HFF-Myc (cell line): ENCODE data around the gene TMEM140.

Experiments
- DNase-seq: peaks from one replicate; pipeline ENCODE4 v3.0.0-alpha.2; 2011; ENCODE audit warnings: low read depth; ENCODE audit errors: extremely low read depth
- H3K4me3 ChIP-seq: replicated peaks from 2 replicates; pipeline ENCODE4 v1.5.1; 2011; ENCODE audit warnings: low read depth, mild to moderate bottlenecking, control low read depth, low read length
- TF ChIP-seq, protein P1 (sequence below): IDR thresholded peaks from 2 replicates; pipeline ENCODE4 v1.5.1; 2012; ENCODE audit warnings: mild to moderate bottlenecking, low read depth, low read length, control low read depth; ENCODE audit errors: missing control alignments

TMEM140 gene

DNA sequence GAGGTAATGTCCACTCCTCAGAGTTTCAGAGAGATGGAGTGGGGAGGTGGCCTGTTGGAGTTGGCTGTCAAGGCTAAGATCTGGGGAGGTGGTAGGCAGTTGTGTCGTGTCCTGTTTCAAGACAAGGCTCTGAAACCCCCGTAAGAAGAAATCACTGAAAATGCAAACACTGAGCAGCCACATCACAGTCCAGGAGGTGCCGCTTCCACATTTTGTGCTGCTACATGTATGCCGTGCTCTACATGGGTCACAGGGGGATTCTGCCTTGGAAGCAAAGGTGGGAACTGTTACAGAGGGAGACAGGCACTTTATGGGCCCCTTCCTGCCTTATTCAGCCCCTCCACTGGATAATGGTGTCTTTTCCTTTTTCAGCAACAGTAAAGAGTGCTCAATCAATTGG, 51.6 kb downstream of the TMEM140 start:
- no peak overlapping the region for H3K4me3 ChIP-seq
- DNase-seq: no peak
- TF ChIP-seq, protein P1, sequence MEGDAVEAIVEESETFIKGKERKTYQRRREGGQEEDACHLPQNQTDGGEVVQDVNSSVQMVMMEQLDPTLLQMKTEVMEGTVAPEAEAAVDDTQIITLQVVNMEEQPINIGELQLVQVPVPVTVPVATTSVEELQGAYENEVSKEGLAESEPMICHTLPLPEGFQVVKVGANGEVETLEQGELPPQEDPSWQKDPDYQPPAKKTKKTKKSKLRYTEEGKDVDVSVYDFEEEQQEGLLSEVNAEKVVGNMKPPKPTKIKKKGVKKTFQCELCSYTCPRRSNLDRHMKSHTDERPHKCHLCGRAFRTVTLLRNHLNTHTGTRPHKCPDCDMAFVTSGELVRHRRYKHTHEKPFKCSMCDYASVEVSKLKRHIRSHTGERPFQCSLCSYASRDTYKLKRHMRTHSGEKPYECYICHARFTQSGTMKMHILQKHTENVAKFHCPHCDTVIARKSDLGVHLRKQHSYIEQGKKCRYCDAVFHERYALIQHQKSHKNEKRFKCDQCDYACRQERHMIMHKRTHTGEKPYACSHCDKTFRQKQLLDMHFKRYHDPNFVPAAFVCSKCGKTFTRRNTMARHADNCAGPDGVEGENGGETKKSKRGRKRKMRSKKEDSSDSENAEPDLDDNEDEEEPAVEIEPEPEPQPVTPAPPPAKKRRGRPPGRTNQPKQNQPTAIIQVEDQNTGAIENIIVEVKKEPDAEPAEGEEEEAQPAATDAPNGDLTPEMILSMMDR: no peak

DNA sequence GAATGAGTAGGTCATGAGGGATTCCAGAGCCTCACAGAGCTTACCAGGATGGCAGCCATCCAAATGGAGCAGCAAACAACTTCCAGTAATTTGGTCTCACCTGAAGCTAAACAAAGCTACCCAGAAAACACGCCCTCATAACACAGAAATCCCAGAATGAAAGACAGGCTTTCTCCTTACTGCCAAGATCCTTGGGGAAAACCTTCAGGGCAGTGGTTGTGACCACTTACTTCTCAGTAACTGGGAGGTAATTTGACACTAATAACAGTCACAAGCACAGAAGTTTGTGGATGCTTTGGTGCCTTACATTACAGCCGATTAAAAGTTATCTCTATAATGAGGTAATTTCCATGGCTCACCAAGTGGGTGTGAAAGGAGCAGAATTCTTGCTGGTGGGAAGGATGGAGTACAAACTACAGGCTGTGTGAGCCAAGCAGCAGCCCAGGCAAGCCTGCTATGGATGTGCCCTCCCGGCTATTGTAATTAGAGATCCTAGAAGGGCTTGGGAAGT, 53.0 kb downstream of the TMEM140 start:
- DNase-seq: no peak
- H3K4me3 ChIP-seq: no peak overlapping the region
- TF ChIP-seq, protein P1: no peak

DNA sequence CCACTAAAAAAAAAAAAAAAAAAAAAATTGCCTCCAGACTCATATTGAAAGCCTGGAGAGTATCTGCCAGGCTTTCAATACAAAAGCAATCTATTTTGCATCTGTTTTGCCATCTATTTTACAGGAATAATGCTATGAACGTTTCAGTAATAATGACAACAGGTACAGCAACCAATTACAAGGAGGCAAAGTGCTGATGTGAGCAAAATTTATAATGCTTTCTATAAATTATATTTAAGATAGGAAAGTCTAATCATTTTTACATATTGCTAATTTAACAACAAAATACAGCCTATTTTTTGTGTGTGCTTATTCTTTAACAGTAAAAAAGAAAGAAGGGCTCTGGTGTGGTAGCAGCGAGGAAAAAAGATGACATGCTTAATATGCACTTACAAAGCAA, 53.5 kb downstream of the TMEM140 start:
- TF ChIP-seq, protein P1: no peak
- H3K4me3 ChIP-seq: no peak overlapping the region
- no peak for DNase-seq

DNA sequence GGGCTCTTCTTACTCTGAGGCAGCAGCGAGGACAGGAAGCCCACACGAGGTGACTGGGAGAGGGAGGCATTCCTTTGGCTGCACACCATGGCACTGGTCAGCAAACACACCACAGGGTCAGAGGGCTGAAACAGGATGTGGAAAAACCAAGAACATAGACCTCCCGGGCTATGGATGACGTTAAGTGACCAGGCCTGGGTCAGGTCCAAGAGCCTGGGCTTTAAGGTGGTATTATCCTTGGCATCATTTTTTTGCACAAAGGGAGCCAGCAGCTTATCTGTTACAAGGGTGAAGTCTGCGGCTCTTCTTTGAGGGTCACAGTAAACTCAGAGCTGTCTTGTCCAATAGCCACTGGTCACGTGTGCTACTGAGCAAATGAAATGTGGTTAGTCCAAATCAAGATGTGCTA, 56.5 kb downstream of the TMEM140 start:
- DNase-seq: peak; percentile 49
- no peak overlapping the region for H3K4me3 ChIP-seq
- TF ChIP-seq, protein P1: no peak

DNA sequence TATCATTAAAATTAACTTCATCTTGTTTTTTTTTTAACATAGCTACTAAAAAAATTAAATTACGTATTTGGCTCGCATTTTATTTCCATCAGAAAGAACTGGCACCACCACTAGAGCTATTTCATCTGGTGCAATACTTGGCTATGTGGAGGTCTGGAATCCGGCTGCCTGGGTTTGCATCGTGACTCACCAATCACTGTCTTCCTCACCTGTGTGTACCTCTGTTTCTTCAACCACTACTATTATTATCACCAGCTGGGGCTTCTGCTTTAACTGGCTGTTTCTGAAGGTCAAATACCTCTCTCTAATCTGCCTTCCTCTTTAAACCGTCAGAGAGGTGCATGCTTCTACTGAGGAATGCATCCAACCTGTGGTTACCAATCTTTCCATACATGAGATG, 57.0 kb downstream of the TMEM140 start:
- DNase-seq: no peak
- TF ChIP-seq, protein P1: no peak
- no peak overlapping the region for H3K4me3 ChIP-seq

DNA sequence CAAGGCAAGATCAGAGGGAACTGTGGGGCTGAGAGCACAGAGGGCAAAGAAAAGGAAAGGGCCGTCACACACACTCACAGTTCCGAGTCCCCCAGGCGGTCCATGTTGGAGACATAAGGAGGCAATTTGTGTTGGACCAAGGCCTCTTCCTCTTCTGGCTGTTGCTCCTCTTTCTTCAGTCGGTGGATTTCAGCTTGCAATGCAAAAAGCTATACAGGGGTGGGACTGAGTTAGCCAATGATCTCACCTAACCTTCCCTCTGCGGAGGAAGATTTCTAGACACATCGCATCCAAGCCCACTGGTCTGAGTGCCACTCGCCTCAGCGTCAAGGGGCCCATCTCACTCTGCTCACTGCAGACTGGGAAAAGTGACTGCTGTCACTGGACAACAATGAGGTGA, 58.0 kb downstream of the TMEM140 start:
- H3K4me3 ChIP-seq: no peak overlapping the region
- TF ChIP-seq, protein P1: no peak
- no peak for DNase-seq

DNA sequence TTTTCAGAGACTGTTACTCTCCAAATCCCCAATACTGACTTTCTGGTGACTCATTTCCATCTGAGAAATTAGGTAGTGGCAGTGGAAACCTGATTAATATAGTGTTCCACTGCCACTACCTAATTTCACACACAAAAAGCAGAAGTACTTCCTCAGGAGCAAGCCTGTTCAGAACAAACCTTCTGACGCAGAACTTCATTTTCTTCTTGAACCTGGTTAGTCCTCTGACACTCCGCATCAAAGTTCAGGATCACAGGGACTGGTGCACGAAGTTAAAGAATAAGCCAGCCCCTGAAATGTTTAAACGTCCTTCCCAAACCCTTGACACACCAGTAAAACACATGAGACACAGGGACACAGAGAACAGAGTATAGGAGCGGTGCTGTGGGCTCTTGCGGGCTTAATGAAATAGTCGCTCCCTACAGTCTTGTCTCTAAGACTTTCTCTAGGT, 59.1 kb downstream of the TMEM140 start:
- no peak overlapping the region for H3K4me3 ChIP-seq
- no peak for DNase-seq
- TF ChIP-seq, protein P1: no peak
